HepG2 (cell line): ENCODE measurements around the gene FECH. TPM values are rescaled to one million over a fixed set of nuclear protein-coding genes. Genes with fewer than 3 reads are reported as not detected.

ENCODE experiments used
- ATAC-seq: fragments of 200-7000 bp; cut with Tn5 transposase; 3 replicates; pipeline ENCODE4 v1.9.1; 2020; ENCODE audit warnings: mild to moderate bottlenecking, moderate library complexity
- BruUV-seq: library from RNA; stranded (reverse); fragments of 400-500 nt; replicated peaks from 2 replicates; lab custom pipeline; 2021; lab: Mats Ljungman, UMichigan
- CTCF ChIA-PET: fragments of 300-600 bp; formaldehyde crosslinking; extraction: SDS; loops from one replicate; lab custom pipeline; 2021; ENCODE audit warnings: low total read pairs, inconsistent platforms, low intra/inter-chr PET ratio; lab: Yijun Ruan, JAX
- POLR2A ChIA-PET: fragments of 350-600 bp; sonication (Branson Sonifier 250); formaldehyde crosslinking; loops from one replicate; lab custom pipeline; 2020; ENCODE audit warnings: antibody characterized with exemption, inconsistent platforms; lab: Yijun Ruan, JAX
- DNase-seq: peaks from one replicate; pipeline ENCODE4 v3.0.0-alpha.2; 2015; ENCODE audit warnings: low spot score
- FAIRE-seq: peaks from 3 replicates; lab custom pipeline; 2011; peaks lifted over from hg19 to GRCh38; lab: Jason Lieb, UNC
- H2AFZ ChIP-seq: one replicate; pipeline ENCODE4 v1.6.1; 2011; ENCODE audit warnings: low read length, inconsistent platforms
- H3K27ac ChIP-seq: fragments of 300-600 bp; 3 replicates; pipeline ENCODE4 v1.8.0; 2011; ENCODE audit warnings: mixed run types, mild to moderate bottlenecking, mixed read lengths, low read length, inconsistent platforms; ENCODE audit not compliant: insufficient read depth; ENCODE audit errors: extremely low read length
- H3K27me3 ChIP-seq, 2 experiments: fragments of 200-600 bp in 1 of 2; 2 replicates in 1 of 2; 3 replicates in 1 of 2; pipeline versions ENCODE4 v1.6.0 to v1.8.0; 2011; ENCODE audit warnings: low read length in 2 of 2, mild to moderate bottlenecking in 2 of 2, moderate library complexity in 2 of 2, inconsistent platforms in 1 of 2; ENCODE audit not compliant: insufficient read depth in 2 of 2, control insufficient read depth in 1 of 2
- H3K36me3 ChIP-seq, 2 experiments: fragments of 200-600 bp in 1 of 2; replicated peaks in 1 of 2; 2 replicates in 1 of 2; 3 replicates in 1 of 2; pipeline versions ENCODE4 v1.5.1 to v1.8.0; 2011; ENCODE audit warnings: low read length in 2 of 2, inconsistent platforms in 1 of 2; ENCODE audit not compliant: insufficient read depth in 2 of 2, control insufficient read depth in 1 of 2
- H3K4me1 ChIP-seq: 2 replicates; pipeline ENCODE4 v1.5.1; 2012; ENCODE audit warnings: low read length, inconsistent platforms; ENCODE audit not compliant: insufficient read depth
- H3K4me2 ChIP-seq: 2 replicates; pipeline ENCODE4 v1.6.0; 2011; ENCODE audit warnings: low read depth, low read length, inconsistent platforms
- H3K4me3 ChIP-seq, 3 experiments: fragments of 200-600 bp in 1 of 3; sonication (generic), shearing (Covaris generic) in 1 of 3; replicated peaks in 1 of 3; 2 replicates each; pipeline ENCODE4 v1.5.1; 2011 to 2016; ENCODE audit warnings: low read length in 3 of 3, inconsistent platforms in 2 of 3, low read depth in 2 of 3, mild to moderate bottlenecking in 2 of 3, control low read depth in 1 of 3, mixed read lengths in 1 of 3; ENCODE audit not compliant: insufficient read depth in 1 of 3
- H3K79me2 ChIP-seq: one replicate; pipeline ENCODE4 v1.6.1; 2011; ENCODE audit warnings: low read length, inconsistent platforms; ENCODE audit not compliant: insufficient read depth
- H3K9ac ChIP-seq: 2 replicates; pipeline ENCODE4 v1.6.0; 2011; ENCODE audit warnings: mild to moderate bottlenecking, low read depth, low read length, inconsistent platforms; ENCODE audit not compliant: insufficient read depth
- H3K9me3 ChIP-seq: 2 replicates; pipeline ENCODE4 v1.5.1; 2012; ENCODE audit warnings: mild to moderate bottlenecking, low read length
- H4K20me1 ChIP-seq: 2 replicates; pipeline ENCODE4 v1.6.0; 2011; ENCODE audit warnings: inconsistent platforms, mild to moderate bottlenecking, low read length, moderate library complexity; ENCODE audit not compliant: insufficient read depth
- MEIS1 ChIP-seq: sonication (generic); formaldehyde crosslinking; IDR thresholded peaks from 2 replicates; pipeline ENCODE4 v1.9.0; 2021; ENCODE audit warnings: mild to moderate bottlenecking, missing genetic modification reagents, moderate library complexity, borderline replicate concordance
- PAX8 ChIP-seq: sonication (generic); formaldehyde crosslinking; IDR thresholded peaks from 2 replicates; pipeline ENCODE4 v1.8.0; 2022; ENCODE audit warnings: mild to moderate bottlenecking, missing genetic modification reagents, borderline replicate concordance
- RFX1 ChIP-seq: fragments of 450-650 bp; IDR thresholded peaks from 2 replicates; pipeline ENCODE4 v1.6.1; 2017
- ZC3H4 ChIP-seq: sonication (generic); formaldehyde crosslinking; IDR thresholded peaks from 2 replicates; pipeline ENCODE4 v1.4.0; 2020; ENCODE audit warnings: missing genetic modification reagents, borderline replicate concordance
- ZNF143 ChIP-seq: sonication (generic); formaldehyde crosslinking; IDR thresholded peaks from 2 replicates; pipeline ENCODE4 v1.4.0; 2020; ENCODE audit warnings: missing genetic modification reagents
- ZNF550 ChIP-seq: sonication (generic); formaldehyde crosslinking; IDR thresholded peaks from 2 replicates; pipeline ENCODE4 v1.4.0; 2020; ENCODE audit warnings: mild to moderate bottlenecking, missing genetic modification reagents, borderline replicate concordance
- ZNF746 ChIP-seq: sonication (generic); formaldehyde crosslinking; IDR thresholded peaks from 2 replicates; pipeline ENCODE4 v1.8.0; 2022; ENCODE audit warnings: mild to moderate bottlenecking, missing genetic modification reagents
- WGBS: methylation state at CpG from one replicate; pipeline ENCODE4 v1.1.6; 2017; ENCODE audit warnings: low lambda C conversion rate; 5-methylcytosine and 5-hydroxymethylcytosine counted together
- in situ Hi-C: cut with HindIII; loops from 2 replicates; pipeline ENCODE4 v1.10.0; 2017; ENCODE audit warnings: low pct_unique_long_range_greater_than_20kb; ENCODE audit not compliant: extremely low pct_ligation_motif_present
- intact Hi-C: fragments of 100-400 bp; cut with micrococcal nuclease; formaldehyde crosslinking; loops from one replicate; pipeline ENCODE4 v1.10.0; 2022; ENCODE audit not compliant: unreplicated experiment
- polyA plus RNA-seq, 8 experiments: library from polyadenylated mRNA; depleted of rRNA in 3 of 8; stranded (reverse) in 7 of 8; unstranded in 1 of 8; fragments of >200 nt; fragmentation: Illumina TruSeq in 4 of 8; extraction: Trizol in 4 of 8; gene quantifications; 2 replicates each; pipeline versions ENCODE4 v1.2.1 to v1.2.3, GENCODE V29; 2011 to 2016; ENCODE audit warnings: low read depth in 4 of 8, missing spikeins in 1 of 8, mixed read lengths in 1 of 8; ENCODE audit not compliant: insufficient read depth in 1 of 8
- total RNA-seq, 5 experiments: library from RNA; depleted of rRNA; stranded (reverse); fragments of >200 nt; fragmentation: Illumina TruSeq; extraction: Trizol; gene quantifications; 2 replicates each; pipeline ENCODE4 v1.2.3, GENCODE V29; 2016; ENCODE audit warnings: low read depth in 1 of 5
- TF ChIP-seq, protein P1 (sequence below): IDR thresholded peaks from 2 replicates; pipeline ENCODE4 v1.6.1; 2016; ENCODE audit warnings: control low read depth
- TF ChIP-seq, protein P2 (sequence below): sonication (generic); formaldehyde crosslinking; IDR thresholded peaks from 2 replicates; pipeline ENCODE4 v1.9.0; 2022; ENCODE audit warnings: missing genetic modification reagents, mild to moderate bottlenecking, borderline replicate concordance

Gene FECH
- total and polyA plus RNA-seq, 2 of the 13 experiments (the other 11 are each of a cell fraction or from before 2014, with no cell fraction given): 14.7 to 21.9 TPM

DNA sequence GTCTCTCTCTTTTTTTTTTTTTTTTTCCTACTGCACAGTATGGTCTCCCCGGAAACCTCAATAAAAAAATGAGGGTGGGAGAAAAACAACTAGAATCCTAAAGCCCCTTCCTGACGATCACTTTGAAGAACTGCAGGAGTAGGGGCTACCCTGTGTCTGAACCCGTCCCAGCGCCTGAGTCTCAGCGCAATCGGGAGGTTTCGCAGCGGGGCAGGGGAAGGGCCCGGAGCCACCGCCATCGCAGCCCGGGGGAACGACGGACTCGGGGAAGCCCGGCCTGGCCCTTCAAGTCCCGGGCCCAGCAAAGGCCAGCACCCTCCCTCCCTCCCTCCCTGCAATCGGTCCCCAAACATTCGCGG lies 34.7 kb upstream of the FECH start (continued):
- TF ChIP-seq, protein P1, sequence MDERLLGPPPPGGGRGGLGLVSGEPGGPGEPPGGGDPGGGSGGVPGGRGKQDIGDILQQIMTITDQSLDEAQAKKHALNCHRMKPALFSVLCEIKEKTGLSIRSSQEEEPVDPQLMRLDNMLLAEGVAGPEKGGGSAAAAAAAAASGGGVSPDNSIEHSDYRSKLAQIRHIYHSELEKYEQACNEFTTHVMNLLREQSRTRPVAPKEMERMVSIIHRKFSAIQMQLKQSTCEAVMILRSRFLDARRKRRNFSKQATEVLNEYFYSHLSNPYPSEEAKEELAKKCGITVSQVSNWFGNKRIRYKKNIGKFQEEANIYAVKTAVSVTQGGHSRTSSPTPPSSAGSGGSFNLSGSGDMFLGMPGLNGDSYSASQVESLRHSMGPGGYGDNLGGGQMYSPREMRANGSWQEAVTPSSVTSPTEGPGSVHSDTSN (CRISPR knock-in tag): no peak
- TF ChIP-seq ZNF550 (CRISPR knock-in tag) (no peak), ZC3H4 (CRISPR knock-in tag) (0 out of 2 replicates have a peak, but pooled peaks have one; percentile 30), RFX1 (no peak), MEIS1 (CRISPR knock-in tag) (no peak)
- TF ChIP-seq, protein P2, sequence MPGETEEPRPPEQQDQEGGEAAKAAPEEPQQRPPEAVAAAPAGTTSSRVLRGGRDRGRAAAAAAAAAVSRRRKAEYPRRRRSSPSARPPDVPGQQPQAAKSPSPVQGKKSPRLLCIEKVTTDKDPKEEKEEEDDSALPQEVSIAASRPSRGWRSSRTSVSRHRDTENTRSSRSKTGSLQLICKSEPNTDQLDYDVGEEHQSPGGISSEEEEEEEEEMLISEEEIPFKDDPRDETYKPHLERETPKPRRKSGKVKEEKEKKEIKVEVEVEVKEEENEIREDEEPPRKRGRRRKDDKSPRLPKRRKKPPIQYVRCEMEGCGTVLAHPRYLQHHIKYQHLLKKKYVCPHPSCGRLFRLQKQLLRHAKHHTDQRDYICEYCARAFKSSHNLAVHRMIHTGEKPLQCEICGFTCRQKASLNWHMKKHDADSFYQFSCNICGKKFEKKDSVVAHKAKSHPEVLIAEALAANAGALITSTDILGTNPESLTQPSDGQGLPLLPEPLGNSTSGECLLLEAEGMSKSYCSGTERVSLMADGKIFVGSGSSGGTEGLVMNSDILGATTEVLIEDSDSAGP (CRISPR knock-in tag): no peak

DNA sequence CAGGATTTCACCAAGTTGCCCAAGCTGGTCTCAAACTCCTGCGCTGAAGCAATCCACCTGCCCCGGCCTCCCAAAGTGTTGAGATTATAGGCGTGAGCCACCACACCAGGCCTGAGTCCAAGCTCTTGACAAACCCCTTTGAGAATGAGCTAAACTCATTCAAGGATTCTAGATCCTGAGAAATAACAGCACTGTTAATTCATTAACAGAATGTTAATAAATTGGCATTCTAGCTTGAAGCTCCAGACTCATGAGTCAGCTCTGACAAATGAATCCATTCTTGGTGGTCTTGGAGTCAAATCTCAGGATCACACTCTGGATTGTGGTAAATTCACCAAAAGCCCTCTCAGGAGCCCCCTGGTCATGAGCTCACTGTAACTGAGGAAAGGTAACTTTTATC lies 33.4 kb upstream of the FECH start:
- intact Hi-C loops: loop anchor here (5.0 to 10.0 kb wide), 3 partner anchors 195 to 795 kb away; no protein-coding TSS in a partner anchor
- Histone ChIP-seq H3K4me1 (peaks cover 26% of the 10 kb centered on the region), H3K4me3 (peak overlapping the region in 2 of 3 experiments; percentile 94 to 98; a peak in 2 of 6 replicates)

More for the DNA sequence above, 33.4 kb upstream of the FECH start:
- ChIA-PET CTCF (no interaction called here), POLR2A (interaction anchor here (3.7 kb wide), 1 partner anchor 11 kb away, joined by 22 read pairs; no protein-coding TSS in a partner anchor)
- Histone ChIP-seq H4K20me1 (peaks cover 4% of the 10 kb centered on the region; the same call in 1 of the 2 replicates), H3K27ac (no peak overlapping the region), H3K9me3 (no peaks in the 10 kb centered on the region), H3K4me2 (peak overlapping the region; percentile 69), H3K79me2 (peaks cover 35% of the 10 kb centered on the region), H3K9ac (no peak overlapping the region), H3K27me3 (no peaks in the 10 kb centered on the region; a peak in 1 of 5 replicates), H2AFZ (no peak overlapping the region), H3K36me3 (peaks cover 4 to 24% of the 10 kb centered on the region in 2 experiments)
- no peak for FAIRE-seq
- no peak for TF ChIP-seq ZNF143 (CRISPR knock-in tag)
- TF ChIP-seq PAX8: no peak
- no peak for TF ChIP-seq ZNF746 (CRISPR knock-in tag)
- ATAC-seq: no peak
- BruUV-seq: no TSS peak
- in situ Hi-C loops: no loop called here
- 96% methylated on average over 3 of the region's 3 CpGs for WGBS
- no peak for DNase-seq
